ENCODE measurements around the gene NOS1.

The NOS1 gene

DNA sequence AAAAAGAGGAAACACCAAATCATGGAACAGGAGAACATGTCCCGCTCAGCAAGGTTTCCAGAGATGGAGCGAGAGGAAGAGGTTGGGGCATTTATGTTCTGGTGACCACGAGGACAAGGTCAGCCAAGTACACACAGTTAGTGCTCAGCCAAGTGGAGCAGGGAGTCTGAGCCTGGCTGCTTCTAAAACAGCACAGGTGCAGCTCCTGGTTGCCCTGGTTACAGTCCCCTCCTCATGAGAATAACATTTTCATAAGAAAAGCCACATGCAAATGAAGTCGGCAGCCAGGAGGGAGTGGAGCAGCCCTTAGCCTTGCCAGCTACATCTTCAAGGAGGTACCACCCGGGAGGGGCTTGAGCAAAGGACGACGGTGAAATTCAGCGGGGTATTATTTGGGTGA lies 81.8 kb downstream of the NOS1 start:
- Histone ChIP-seq H3K4me1 (ENCODE audit: control insufficient read depth, insufficient read depth, low read length) (no peaks in the 10 kb centered on the region), H3K4me3 (ENCODE audit: low read length) (no peak overlapping the region), H3K36me3 (ENCODE audit: control insufficient read depth, insufficient read depth, low read length) (no peaks in the 10 kb centered on the region), H3K27ac (ENCODE audit: low read depth, low read length) (no peak overlapping the region), H3K27me3 (ENCODE audit: control insufficient read depth, insufficient read depth, low read length) (no peaks in the 10 kb centered on the region), H3K9ac (ENCODE audit: low read length) (no peak overlapping the region)

DNA sequence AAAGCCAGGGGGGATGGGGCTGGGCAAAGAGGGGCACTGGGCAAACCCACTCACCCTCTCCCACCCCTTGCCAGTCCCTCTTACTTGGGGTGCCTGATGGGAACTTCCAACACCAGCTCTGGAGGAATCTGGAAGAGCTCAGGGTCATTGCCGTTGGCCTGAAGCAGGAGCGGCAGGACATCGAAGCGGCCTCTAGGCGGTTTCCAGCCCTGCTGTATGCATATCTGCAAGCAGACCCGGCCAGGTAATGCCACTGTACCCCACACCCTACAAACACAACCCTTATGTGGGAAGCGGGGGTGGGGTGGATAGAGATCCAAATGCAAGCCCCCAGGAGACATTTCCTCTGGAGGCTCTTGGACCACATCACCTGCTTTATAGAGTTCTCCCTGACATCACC lies 83.6 kb downstream of the NOS1 start:
- Histone ChIP-seq H3K36me3 (ENCODE audit: control insufficient read depth, insufficient read depth, low read length) (no peaks in the 10 kb centered on the region), H3K4me3 (ENCODE audit: low read length) (no peak overlapping the region), H3K27me3 (ENCODE audit: control insufficient read depth, insufficient read depth, low read length) (no peaks in the 10 kb centered on the region), H3K9ac (ENCODE audit: low read length) (no peak overlapping the region), H3K4me1 (ENCODE audit: control insufficient read depth, insufficient read depth, low read length) (no peaks in the 10 kb centered on the region), H3K27ac (ENCODE audit: low read depth, low read length) (no peak overlapping the region)

DNA sequence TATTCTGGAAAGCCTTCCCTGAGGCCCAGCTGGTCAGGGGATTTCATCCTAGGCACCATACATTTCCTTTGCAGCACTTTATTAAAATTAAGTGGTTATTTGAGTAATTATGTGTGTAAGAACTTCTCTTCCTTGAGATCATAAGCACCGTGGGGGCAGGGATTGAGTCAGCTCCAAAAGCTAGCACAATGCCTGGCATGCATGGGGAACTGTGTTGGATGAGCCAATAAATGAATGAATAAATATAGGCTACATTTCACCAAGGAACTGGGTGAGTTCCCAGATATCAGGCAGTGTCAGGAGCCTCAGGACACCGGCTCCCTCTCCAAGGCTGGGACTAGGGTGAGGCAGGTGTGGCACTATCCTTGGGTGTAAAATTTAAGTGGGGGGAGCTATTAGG lies 88.3 kb downstream of the NOS1 start:
- H3K27me3 ChIP-seq (ENCODE audit: control insufficient read depth, insufficient read depth, low read length): no peaks in the 10 kb centered on the region
- H3K36me3 ChIP-seq (ENCODE audit: control insufficient read depth, insufficient read depth, low read length): no peaks in the 10 kb centered on the region
- H3K4me1 ChIP-seq (ENCODE audit: control insufficient read depth, insufficient read depth, low read length): no peaks in the 10 kb centered on the region
- no peak overlapping the region for H3K4me3 ChIP-seq (ENCODE audit: low read length)
- H3K27ac ChIP-seq (ENCODE audit: low read depth, low read length): no peak overlapping the region
- H3K9ac ChIP-seq (ENCODE audit: low read length): no peak overlapping the region

DNA sequence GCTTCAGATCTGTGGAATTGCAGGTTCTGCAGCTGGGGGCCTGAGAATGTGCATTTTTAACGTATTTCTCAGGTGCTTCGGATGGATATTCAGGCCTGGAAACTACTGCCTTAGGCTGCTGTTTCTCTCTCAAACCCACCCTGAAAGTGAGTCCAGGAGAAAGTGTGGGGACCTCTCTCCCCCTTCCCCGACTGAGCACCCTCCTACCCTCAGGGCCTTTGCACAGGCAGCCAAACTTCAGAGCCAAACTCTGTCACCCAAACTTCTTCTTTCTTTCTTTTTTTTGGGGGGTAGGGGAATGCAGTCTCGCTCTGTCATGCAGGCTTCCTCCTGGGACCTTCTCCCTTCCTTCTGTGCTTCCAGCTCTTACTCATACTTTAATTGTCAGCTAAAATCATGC lies 88.7 kb downstream of the NOS1 start:
- no peak overlapping the region for H3K9ac ChIP-seq (ENCODE audit: low read length)
- no peaks in the 10 kb centered on the region for H3K27me3 ChIP-seq (ENCODE audit: control insufficient read depth, insufficient read depth, low read length)
- no peak overlapping the region for H3K27ac ChIP-seq (ENCODE audit: low read depth, low read length)
- no peak overlapping the region for H3K4me3 ChIP-seq (ENCODE audit: low read length)
- H3K4me1 ChIP-seq (ENCODE audit: control insufficient read depth, insufficient read depth, low read length): no peaks in the 10 kb centered on the region
- H3K36me3 ChIP-seq (ENCODE audit: control insufficient read depth, insufficient read depth, low read length): no peaks in the 10 kb centered on the region

DNA sequence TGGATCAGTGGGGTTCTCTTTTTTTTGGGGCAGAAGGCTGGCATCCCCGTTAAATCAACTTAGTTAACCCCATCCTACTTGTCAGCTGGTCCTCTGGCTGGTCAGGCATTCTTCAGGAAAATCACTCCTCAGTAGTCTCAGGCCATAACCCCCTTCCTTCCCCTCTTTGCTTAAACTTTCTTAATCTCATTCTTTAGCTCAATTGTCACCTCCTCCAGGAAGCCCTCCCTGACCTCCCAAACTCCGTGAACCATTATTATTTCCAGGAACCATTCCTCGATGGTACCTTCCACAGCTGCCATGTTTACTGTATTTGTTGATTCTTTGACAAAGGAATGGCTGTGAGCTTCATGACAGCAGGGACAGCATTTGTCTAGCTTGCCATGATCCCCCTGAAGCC lies 98.7 kb downstream of the NOS1 start:
- Histone ChIP-seq H3K27ac (ENCODE audit: low read depth, low read length) (no peak overlapping the region), H3K36me3 (ENCODE audit: control insufficient read depth, insufficient read depth, low read length) (no peaks in the 10 kb centered on the region), H3K4me1 (ENCODE audit: control insufficient read depth, insufficient read depth, low read length) (no peaks in the 10 kb centered on the region), H3K27me3 (ENCODE audit: control insufficient read depth, insufficient read depth, low read length) (no peaks in the 10 kb centered on the region), H3K4me3 (ENCODE audit: low read length) (no peak overlapping the region), H3K9ac (ENCODE audit: low read length) (no peak overlapping the region)

DNA sequence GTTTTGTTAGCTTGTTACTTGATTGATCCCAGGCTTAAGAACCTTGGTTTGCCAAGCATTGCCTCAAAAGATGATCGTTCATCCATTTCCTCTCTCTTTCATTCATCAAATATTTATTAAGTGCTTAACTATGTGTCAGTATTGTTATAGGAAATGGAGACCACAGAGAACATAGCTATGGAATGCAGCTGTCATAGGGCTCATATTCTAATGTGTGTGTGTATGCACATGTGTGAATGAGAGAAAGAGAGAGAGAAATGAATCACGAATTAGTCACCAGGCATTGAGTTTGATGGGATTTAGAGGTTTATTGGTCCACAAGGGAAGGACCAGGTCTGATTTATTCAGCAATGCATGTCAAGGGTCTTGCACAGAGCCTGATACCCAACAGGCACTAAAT lies 100.2 kb downstream of the NOS1 start:
- H3K36me3 ChIP-seq (ENCODE audit: control insufficient read depth, insufficient read depth, low read length): no peaks in the 10 kb centered on the region
- no peaks in the 10 kb centered on the region for H3K4me1 ChIP-seq (ENCODE audit: control insufficient read depth, insufficient read depth, low read length)
- H3K4me3 ChIP-seq (ENCODE audit: low read length): no peak overlapping the region
- no peaks in the 10 kb centered on the region for H3K27me3 ChIP-seq (ENCODE audit: control insufficient read depth, insufficient read depth, low read length)
- no peak overlapping the region for H3K27ac ChIP-seq (ENCODE audit: low read depth, low read length)
- H3K9ac ChIP-seq (ENCODE audit: low read length): no peak overlapping the region

DNA sequence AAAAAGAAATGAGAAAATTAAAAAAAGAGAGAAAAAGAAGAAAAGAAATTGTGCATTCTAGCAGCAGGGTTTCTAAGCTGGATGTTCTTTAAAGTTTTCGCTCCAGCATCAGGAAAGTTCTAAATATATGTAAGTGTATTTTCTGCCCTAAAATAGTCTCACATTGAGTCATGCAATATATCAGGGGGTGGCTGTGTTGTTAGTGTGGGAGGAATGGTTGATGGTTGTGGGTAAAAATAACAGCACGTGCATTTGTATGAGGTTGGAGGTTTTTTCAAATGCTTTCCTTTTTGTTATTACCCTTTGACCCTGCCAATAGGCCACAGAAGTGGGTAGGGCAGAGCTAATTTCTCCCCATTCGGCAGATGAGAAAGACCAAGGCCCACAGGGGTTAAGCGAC lies 106.0 kb downstream of the NOS1 start:
- no peak overlapping the region for H3K9ac ChIP-seq (ENCODE audit: low read length)

DNA sequence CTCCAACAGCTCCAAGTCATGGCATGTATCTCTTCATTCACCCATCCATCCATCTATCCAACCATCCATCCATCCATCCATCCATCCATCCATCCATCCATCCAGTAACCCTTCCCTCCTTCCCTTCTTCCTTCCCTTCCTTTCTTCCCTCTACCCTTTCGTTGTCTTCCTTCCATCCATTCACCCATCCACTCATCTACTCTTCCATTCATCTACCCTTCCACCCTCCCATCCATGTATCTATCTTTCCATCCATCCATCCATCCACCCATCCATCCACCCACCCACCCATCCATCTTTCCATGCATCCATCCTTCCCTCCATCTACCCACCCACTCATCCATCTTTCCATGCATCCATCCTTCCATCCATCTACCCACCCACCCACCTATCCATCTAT lies 117.9 kb downstream of the NOS1 start:
- no peak overlapping the region for H3K9ac ChIP-seq (ENCODE audit: low read length)
- H3K4me3 ChIP-seq (ENCODE audit: low read length): no peak overlapping the region
- no peak overlapping the region for H3K27ac ChIP-seq (ENCODE audit: low read depth, low read length)
- H3K27me3 ChIP-seq (ENCODE audit: control insufficient read depth, insufficient read depth, low read length): no peaks in the 10 kb centered on the region
- H3K4me1 ChIP-seq (ENCODE audit: control insufficient read depth, insufficient read depth, low read length): no peaks in the 10 kb centered on the region
- no peaks in the 10 kb centered on the region for H3K36me3 ChIP-seq (ENCODE audit: control insufficient read depth, insufficient read depth, low read length)

More for the DNA sequence above, 106.0 kb downstream of the NOS1 start:
- Histone ChIP-seq H3K27me3 (ENCODE audit: control insufficient read depth, insufficient read depth, low read length) (no peaks in the 10 kb centered on the region), H3K4me3 (ENCODE audit: low read length) (no peak overlapping the region), H3K27ac (ENCODE audit: low read depth, low read length) (no peak overlapping the region), H3K4me1 (ENCODE audit: control insufficient read depth, insufficient read depth, low read length) (no peaks in the 10 kb centered on the region), H3K36me3 (ENCODE audit: control insufficient read depth, insufficient read depth, low read length) (no peaks in the 10 kb centered on the region)

DNA sequence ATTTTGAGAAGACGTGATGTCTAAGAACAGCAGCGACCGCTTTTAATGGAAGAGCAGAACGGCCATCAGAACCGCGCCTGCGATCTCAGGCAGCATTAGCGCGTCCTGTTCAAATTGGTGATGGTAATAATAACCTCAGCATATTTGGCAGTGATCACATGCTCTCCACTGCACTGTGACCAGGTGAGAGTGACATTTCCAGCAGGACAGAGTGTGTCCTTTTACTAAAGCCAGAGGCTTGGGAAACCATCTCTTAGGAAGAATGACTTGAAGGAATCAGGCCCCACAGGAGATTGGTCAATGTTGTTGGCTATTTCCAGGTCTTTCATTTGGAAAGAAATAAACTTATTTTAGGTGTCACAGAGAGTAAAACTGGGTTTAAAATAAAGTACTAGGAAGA lies 119.7 kb downstream of the NOS1 start:
- Histone ChIP-seq H3K27me3 (ENCODE audit: control insufficient read depth, insufficient read depth, low read length) (no peaks in the 10 kb centered on the region), H3K4me1 (ENCODE audit: control insufficient read depth, insufficient read depth, low read length) (no peaks in the 10 kb centered on the region), H3K4me3 (ENCODE audit: low read length) (no peak overlapping the region), H3K9ac (ENCODE audit: low read length) (no peak overlapping the region), H3K27ac (ENCODE audit: low read depth, low read length) (no peak overlapping the region), H3K36me3 (ENCODE audit: control insufficient read depth, insufficient read depth, low read length) (no peaks in the 10 kb centered on the region)

DNA sequence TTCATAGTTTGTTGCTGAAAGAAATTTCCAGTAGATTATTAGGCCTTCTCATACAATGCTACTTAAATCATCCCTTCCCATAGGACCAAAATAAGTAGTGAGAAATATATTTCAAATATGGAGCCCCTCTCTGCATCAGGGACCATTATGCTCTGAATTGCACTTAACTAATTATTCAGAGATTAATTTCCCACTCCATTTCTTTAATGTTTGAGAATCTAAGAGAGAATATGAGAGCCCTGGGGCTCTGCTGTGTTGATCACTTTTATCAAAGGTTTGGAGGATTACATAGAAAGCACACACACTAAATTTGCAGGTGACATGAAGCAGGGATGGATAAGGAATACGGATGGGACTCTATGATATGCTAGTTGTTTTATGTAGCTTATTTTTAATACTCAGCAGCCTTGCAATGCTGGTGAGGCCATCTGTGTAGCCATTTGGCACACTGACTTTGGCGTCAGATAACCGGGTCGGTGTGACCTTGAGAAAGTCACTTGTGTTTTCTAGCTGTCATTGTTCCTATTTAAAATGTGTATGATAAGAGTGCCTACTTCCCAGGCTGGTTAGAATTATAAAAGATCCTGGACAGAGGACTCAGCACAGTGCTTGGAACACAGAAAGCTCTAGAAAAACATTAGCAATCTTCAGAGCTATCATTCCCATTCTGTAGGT lies 121.2 kb downstream of the NOS1 start:
- H3K4me1 ChIP-seq (ENCODE audit: control insufficient read depth, insufficient read depth, low read length): no peaks in the 10 kb centered on the region
- H3K27ac ChIP-seq (ENCODE audit: low read depth, low read length): no peak overlapping the region
- no peaks in the 10 kb centered on the region for H3K27me3 ChIP-seq (ENCODE audit: control insufficient read depth, insufficient read depth, low read length)
- H3K9ac ChIP-seq (ENCODE audit: low read length): no peak overlapping the region
- H3K36me3 ChIP-seq (ENCODE audit: control insufficient read depth, insufficient read depth, low read length): no peaks in the 10 kb centered on the region
- no peak overlapping the region for H3K4me3 ChIP-seq (ENCODE audit: low read length)

DNA sequence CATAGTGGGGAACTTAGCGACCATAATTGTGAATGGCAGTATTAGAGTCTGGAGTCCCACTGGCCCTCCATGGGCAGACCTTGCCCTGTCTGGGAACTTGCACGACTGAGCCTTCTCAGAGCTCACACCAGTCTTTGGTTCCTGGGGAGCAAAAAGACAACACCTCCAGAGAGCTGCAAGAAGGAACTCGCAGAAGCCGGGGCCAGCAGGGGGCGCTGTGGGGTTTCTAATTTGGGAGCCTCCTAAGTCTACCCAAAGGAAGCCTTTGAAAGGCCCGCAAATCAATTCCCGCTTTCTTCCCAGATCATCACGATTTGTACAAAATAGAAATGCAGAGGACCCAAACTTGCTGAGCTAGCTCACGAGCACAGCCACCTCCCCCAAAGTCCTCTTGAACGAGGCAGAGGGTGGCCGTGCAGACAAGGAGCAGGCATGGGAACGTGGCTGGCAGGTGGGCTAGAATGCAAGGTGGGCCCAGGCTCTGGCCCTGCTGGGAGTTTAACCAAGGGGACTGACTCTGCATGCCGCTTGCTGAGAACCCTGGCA lies 124.9 kb downstream of the NOS1 start:
- Histone ChIP-seq H3K4me3 (ENCODE audit: low read length) (no peak overlapping the region), H3K27ac (ENCODE audit: low read depth, low read length) (no peak overlapping the region), H3K36me3 (ENCODE audit: control insufficient read depth, insufficient read depth, low read length) (no peaks in the 10 kb centered on the region), H3K9ac (ENCODE audit: low read length) (no peak overlapping the region), H3K27me3 (ENCODE audit: control insufficient read depth, insufficient read depth, low read length) (no peaks in the 10 kb centered on the region), H3K4me1 (ENCODE audit: control insufficient read depth, insufficient read depth, low read length) (no peaks in the 10 kb centered on the region)

DNA sequence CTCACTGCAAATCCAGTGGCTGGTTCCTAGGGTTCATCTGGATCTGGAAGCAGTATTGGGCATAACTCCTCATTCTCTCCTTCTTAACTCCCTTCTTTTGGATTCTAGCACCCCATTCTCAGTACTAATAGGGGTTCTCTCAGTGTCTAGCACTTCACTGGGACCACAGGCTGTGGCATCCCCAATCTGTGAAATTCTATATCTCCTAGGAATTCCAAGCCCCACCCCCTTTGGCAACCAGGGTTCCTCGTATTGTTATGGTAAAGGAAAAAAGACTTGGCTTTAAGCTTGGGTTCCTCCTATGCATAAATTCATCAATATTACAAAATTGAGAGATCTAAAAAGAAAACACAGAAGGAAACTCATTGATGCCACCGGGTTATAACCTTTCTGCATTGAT lies 126.2 kb downstream of the NOS1 start:
- Histone ChIP-seq H3K27me3 (ENCODE audit: control insufficient read depth, insufficient read depth, low read length) (no peaks in the 10 kb centered on the region), H3K4me3 (ENCODE audit: low read length) (no peak overlapping the region), H3K27ac (ENCODE audit: low read depth, low read length) (no peak overlapping the region), H3K9ac (ENCODE audit: low read length) (no peak overlapping the region), H3K4me1 (ENCODE audit: control insufficient read depth, insufficient read depth, low read length) (no peaks in the 10 kb centered on the region), H3K36me3 (ENCODE audit: control insufficient read depth, insufficient read depth, low read length) (no peaks in the 10 kb centered on the region)

DNA sequence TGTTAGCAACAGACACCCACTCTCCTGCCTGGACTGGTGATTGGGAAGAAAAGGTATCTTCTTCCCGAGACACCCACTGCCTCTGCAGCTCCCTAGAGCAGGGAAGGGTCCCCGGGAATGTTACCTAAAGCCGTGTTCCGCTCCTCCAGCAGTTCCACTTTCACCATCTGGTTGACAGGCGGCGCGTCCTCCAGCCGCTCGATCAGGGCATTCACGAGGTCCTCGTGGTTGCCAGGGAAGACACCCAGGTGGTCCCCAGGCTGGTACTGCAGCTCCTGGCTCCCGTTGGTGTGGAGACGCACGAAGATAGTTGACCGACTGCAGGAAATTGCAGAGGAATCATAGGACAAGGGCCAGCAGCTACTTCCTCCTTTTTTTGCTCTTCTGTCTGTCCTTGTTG lies 127.0 kb downstream of the NOS1 start:
- H3K36me3 ChIP-seq (ENCODE audit: control insufficient read depth, insufficient read depth, low read length): no peaks in the 10 kb centered on the region
- H3K27me3 ChIP-seq (ENCODE audit: control insufficient read depth, insufficient read depth, low read length): no peaks in the 10 kb centered on the region

More for the DNA sequence above, 127.0 kb downstream of the NOS1 start:
- Histone ChIP-seq H3K9ac (ENCODE audit: low read length) (no peak overlapping the region), H3K4me1 (ENCODE audit: control insufficient read depth, insufficient read depth, low read length) (no peaks in the 10 kb centered on the region), H3K4me3 (ENCODE audit: low read length) (no peak overlapping the region), H3K27ac (ENCODE audit: low read depth, low read length) (no peak overlapping the region)
